HL-60 (cell line): ENCODE results near the gene ADSS1.

Experiments used
- CTCF ChIP-seq: IDR thresholded peaks from one replicate; pipeline ENCODE4 v1.5.1; 2011; ENCODE audit warnings: low read length, control low read depth, inconsistent platforms; ENCODE audit not compliant: insufficient read depth
- TF ChIP-seq, protein P1 (sequence below): IDR thresholded peaks from 2 replicates; pipeline ENCODE4 v1.6.1; 2012; ENCODE audit warnings: low read depth; ENCODE audit not compliant: insufficient replicate concordance

- TF ChIP-seq CTCF, result peak; percentile 47
- TF ChIP-seq, protein P1, sequence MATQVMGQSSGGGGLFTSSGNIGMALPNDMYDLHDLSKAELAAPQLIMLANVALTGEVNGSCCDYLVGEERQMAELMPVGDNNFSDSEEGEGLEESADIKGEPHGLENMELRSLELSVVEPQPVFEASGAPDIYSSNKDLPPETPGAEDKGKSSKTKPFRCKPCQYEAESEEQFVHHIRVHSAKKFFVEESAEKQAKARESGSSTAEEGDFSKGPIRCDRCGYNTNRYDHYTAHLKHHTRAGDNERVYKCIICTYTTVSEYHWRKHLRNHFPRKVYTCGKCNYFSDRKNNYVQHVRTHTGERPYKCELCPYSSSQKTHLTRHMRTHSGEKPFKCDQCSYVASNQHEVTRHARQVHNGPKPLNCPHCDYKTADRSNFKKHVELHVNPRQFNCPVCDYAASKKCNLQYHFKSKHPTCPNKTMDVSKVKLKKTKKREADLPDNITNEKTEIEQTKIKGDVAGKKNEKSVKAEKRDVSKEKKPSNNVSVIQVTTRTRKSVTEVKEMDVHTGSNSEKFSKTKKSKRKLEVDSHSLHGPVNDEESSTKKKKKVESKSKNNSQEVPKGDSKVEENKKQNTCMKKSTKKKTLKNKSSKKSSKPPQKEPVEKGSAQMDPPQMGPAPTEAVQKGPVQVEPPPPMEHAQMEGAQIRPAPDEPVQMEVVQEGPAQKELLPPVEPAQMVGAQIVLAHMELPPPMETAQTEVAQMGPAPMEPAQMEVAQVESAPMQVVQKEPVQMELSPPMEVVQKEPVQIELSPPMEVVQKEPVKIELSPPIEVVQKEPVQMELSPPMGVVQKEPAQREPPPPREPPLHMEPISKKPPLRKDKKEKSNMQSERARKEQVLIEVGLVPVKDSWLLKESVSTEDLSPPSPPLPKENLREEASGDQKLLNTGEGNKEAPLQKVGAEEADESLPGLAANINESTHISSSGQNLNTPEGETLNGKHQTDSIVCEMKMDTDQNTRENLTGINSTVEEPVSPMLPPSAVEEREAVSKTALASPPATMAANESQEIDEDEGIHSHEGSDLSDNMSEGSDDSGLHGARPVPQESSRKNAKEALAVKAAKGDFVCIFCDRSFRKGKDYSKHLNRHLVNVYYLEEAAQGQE, result no peak
Observed at GRCh38 chr14:104770851-104771272, 46.8 kb downstream of the ADSS1 start.
